ENCODE measurements around the gene SUSD3. TPM values are rescaled to one million over a fixed set of nuclear protein-coding genes. Genes with fewer than 3 reads are reported as not detected.

Gene SUSD3
- total and polyA plus RNA-seq, 2 donors from 2014 or later = 12.2 to 34.6 TPM

DNA sequence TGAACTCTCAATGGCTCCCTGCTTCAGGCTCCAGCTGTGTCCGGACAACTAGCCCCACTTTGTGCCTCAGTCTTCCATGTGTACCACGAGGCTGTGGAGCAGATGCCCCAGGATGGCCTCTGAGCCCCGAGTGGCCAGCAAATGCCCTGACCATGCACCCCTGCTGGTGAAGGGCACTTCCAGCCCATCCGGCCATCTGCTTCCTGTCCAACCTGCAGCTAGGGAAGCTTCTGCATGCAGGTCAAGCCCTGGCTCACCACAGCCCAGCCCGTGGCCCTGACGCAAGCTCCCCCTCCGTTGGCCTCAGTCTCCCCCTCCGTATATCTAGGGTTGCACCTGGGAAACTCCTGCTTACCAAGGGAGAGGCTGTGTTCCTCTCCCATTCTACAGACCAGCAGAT, 70.8 kb downstream of the SUSD3 start:
- H3K4me1 ChIP-seq (ENCODE audit: control insufficient read depth in 2 of 3, insufficient read depth in 2 of 3, low read depth in 1 of 3, low read length in 3 of 3) = peaks cover 0 to 68% (median 68%) of the 10 kb centered on the region in 3 donors
- TF ChIP-seq CTCF (IDR thresholded peaks at IDR 0.05; ENCODE audit: borderline replicate concordance, extremely low read depth, insufficient read depth) = no peak
- H3K36me3 ChIP-seq (ENCODE audit: control insufficient read depth in 2 of 3, insufficient read depth in 3 of 3, low read length in 3 of 3) = peaks cover 0 to 10% (median 9%) of the 10 kb centered on the region in 3 donors
- FAIRE-seq (no peak), DNase-seq (peak in 2 of 5 donors; percentile 46 to 80)
- H3K27me3 ChIP-seq (ENCODE audit: control insufficient read depth, insufficient read depth, low read length) = no peaks in the 10 kb centered on the region
- peak overlapping the region in 1 of 3 donors; percentile 29 for H3K9ac ChIP-seq (ENCODE audit: low read length in 3 of 3)
- no peak overlapping the region for H3K4me3 ChIP-seq (ENCODE audit: low read length in 3 of 3)
- H3K27ac ChIP-seq (ENCODE audit: low read depth in 2 of 2, low read length in 2 of 2) = peak overlapping the region; percentile 48 to 61
- intact Hi-C loops (cut with DNase I) = no loop called here
- no peaks in the 10 kb centered on the region for H3K9me3 ChIP-seq (ENCODE audit: control insufficient read depth in 2 of 3, insufficient read depth in 1 of 3, low read length in 3 of 3)

DNA sequence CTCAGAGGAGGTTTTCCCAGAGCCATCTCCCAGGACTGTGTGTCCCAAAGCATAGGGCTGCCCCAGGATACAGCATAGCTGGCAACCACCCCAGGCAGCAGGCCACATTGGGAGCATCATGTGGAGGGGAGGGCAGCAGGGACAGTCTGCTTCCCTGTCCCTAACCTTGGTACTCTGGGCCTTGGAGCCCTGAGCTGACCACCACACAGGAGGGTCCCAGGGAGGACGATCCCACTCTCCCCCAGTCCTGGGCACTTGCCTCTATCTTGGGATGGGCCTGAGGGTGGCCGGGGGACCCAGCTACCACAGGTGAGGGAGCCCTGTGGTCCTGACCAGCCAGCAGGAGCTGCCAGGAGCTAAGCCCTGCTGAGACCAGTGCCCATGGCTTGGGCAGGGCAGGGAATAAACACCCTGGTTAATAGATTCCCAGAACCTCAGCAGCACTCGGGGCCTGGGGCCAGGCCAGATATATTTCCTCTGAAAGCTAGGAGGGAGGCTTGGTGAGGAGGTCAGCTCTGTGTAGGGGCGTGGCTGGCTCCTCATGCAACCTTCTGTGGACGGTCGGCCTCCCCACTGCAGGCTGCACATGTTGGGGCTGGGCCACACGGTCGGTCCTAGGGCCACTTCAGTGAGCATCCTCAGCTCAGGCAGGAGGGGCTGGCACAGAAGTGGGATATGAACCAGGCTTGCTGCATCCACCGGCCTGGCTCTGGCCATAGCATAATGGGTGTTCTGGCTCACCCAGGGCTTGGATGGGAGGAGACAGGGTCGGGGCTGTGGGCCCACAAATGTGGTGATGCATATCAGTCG, 71.4 kb downstream of the SUSD3 start:
- Histone ChIP-seq H3K9me3 (ENCODE audit: control insufficient read depth in 2 of 3, insufficient read depth in 1 of 3, low read length in 3 of 3) (no peaks in the 10 kb centered on the region), H3K27me3 (ENCODE audit: control insufficient read depth, insufficient read depth, low read length) (no peaks in the 10 kb centered on the region), H3K4me3 (ENCODE audit: low read length in 3 of 3) (no peak overlapping the region), H3K27ac (ENCODE audit: low read depth in 2 of 2, low read length in 2 of 2) (peak overlapping the region; percentile 61 to 98), H3K36me3 (ENCODE audit: control insufficient read depth in 2 of 3, insufficient read depth in 3 of 3, low read length in 3 of 3) (peaks cover 0 to 5% (median 5%) of the 10 kb centered on the region in 3 donors), H3K4me1 (ENCODE audit: control insufficient read depth in 2 of 3, insufficient read depth in 2 of 3, low read depth in 1 of 3, low read length in 3 of 3) (peaks cover 0 to 72% (median 68%) of the 10 kb centered on the region in 3 donors), H3K9ac (ENCODE audit: low read length in 3 of 3) (peak overlapping the region in 1 of 3 donors; percentile 29)
- no peak for FAIRE-seq
- intact Hi-C loops (cut with DNase I) = no loop called here
- peak in 1 of 5 donors; percentile 80 for DNase-seq
- no peak for TF ChIP-seq CTCF (IDR thresholded peaks at IDR 0.05; ENCODE audit: borderline replicate concordance, extremely low read depth, insufficient read depth)

DNA sequence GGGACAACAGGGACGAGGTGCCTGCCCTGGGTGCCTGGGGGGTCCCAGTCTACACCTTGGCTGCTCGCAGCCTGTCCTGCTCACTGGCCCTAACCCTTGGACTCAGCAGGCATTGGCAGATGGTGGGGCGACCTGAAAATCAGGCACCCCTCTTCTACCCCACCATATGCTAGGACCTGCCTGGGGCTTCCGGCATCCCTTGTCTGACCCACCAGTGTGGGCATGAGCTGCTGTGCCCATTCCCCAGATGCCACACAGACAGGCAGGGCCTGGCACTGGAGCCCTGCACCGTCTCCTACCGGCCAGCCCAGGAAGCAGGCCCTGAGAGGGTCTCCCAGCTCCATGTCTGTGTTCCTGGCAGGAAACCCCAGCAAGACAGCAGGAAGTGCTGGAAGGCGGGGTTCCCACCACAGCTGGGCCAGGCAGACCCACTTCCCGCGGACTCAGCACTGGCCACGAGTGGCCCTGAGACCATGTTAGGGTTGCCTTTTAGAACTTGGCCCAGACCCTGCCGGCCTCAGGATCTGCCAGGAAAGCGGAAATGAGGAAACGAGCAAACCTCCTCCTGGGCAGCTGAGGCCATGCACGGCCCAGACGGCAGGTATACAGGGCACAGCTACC, 72.5 kb downstream of the SUSD3 start:
- FAIRE-seq = no peak
- H3K36me3 ChIP-seq (ENCODE audit: control insufficient read depth in 2 of 3, insufficient read depth in 3 of 3, low read length in 3 of 3) = no peaks in the 10 kb centered on the region
- H3K9me3 ChIP-seq (ENCODE audit: control insufficient read depth in 2 of 3, insufficient read depth in 1 of 3, low read length in 3 of 3) = no peaks in the 10 kb centered on the region
- H3K27me3 ChIP-seq (ENCODE audit: control insufficient read depth, insufficient read depth, low read length) = no peaks in the 10 kb centered on the region
- H3K4me1 ChIP-seq (ENCODE audit: control insufficient read depth in 2 of 3, insufficient read depth in 2 of 3, low read depth in 1 of 3, low read length in 3 of 3) = peaks cover 0 to 78% (median 68%) of the 10 kb centered on the region in 3 donors
- H3K27ac ChIP-seq (ENCODE audit: low read depth in 2 of 2, low read length in 2 of 2) = peak overlapping the region; percentile 97 to 98
- no peak for TF ChIP-seq CTCF (IDR thresholded peaks at IDR 0.05; ENCODE audit: borderline replicate concordance, extremely low read depth, insufficient read depth)
- peak overlapping the region in 1 of 3 donors; percentile 97 for H3K9ac ChIP-seq (ENCODE audit: low read length in 3 of 3)
- H3K4me3 ChIP-seq (ENCODE audit: low read length in 3 of 3) = peak overlapping the region in 1 of 3 donors; percentile 68
- peak in 2 of 5 donors; percentile 34 to 51 for DNase-seq
- intact Hi-C loops (cut with DNase I) = no loop called here

Data from kidney (tissue), 14 donors.